Immature natural killer cell (primary cell): Measurements from ENCODE around the gene MYO15A. TPM values are rescaled to one million over a fixed set of nuclear protein-coding genes. Genes with fewer than 3 reads are reported as not detected.
"Not testable (repeated sequence)": the region's sequence is repeated elsewhere in the genome, so short reads cannot be mapped to it uniquely, and the experiment has no call there.

Experiments used
- DNase-seq, 3 donors: peaks; one replicate each; pipeline ENCODE4 v3.0.0; 2022; ENCODE audit warnings: mixed read lengths in 1 of 3
- H3K27ac Mint-ChIP-seq, 6 donors: one replicate each; pipeline ENCODE4 v1.8.0; 2020; ENCODE audit warnings: mixed read lengths in 6 of 6, mild to moderate bottlenecking in 5 of 6, inconsistent platforms in 4 of 6, moderate library complexity in 3 of 6
- H3K27me3 Mint-ChIP-seq, 3 donors: one replicate each; pipeline ENCODE4 v1.8.0; 2020 to 2021; ENCODE audit warnings: low read depth in 3 of 3, mild to moderate bottlenecking in 3 of 3, mixed read lengths in 3 of 3, moderate library complexity in 3 of 3, inconsistent platforms in 1 of 3
- H3K36me3 Mint-ChIP-seq, 3 donors: one replicate each; pipeline ENCODE4 v1.8.0; 2020; ENCODE audit warnings: mixed read lengths in 3 of 3, inconsistent platforms in 2 of 3, mild to moderate bottlenecking in 2 of 3
- H3K4me1 Mint-ChIP-seq, 2 donors: one replicate each; pipeline ENCODE4 v1.8.0; 2020; ENCODE audit warnings: inconsistent platforms in 2 of 2, mild to moderate bottlenecking in 2 of 2, mixed read lengths in 2 of 2, moderate library complexity in 1 of 2
- H3K4me3 Mint-ChIP-seq, 5 donors: one replicate each; pipeline ENCODE4 v1.8.0; 2020; ENCODE audit warnings: mild to moderate bottlenecking in 5 of 5, mixed read lengths in 5 of 5, inconsistent platforms in 3 of 5, moderate library complexity in 3 of 5
- H3K9me3 Mint-ChIP-seq, 6 donors: one replicate each; pipeline ENCODE4 v1.8.0; 2020; ENCODE audit warnings: mild to moderate bottlenecking in 6 of 6, mixed read lengths in 6 of 6, inconsistent platforms in 4 of 6, moderate library complexity in 3 of 6
- polyA plus RNA-seq, 3 donors: library from polyadenylated mRNA; unstranded; fragments of 300-500 nt; fragmentation: Illumina TruSeq; gene quantifications; one replicate each; pipeline ENCODE4 v1.2.3, GENCODE V29; 2021

MYO15A gene
- polyA plus RNA-seq, 3 donors from 2014 or later: 0.13 to 0.29 TPM; not detected in 1

DNA sequence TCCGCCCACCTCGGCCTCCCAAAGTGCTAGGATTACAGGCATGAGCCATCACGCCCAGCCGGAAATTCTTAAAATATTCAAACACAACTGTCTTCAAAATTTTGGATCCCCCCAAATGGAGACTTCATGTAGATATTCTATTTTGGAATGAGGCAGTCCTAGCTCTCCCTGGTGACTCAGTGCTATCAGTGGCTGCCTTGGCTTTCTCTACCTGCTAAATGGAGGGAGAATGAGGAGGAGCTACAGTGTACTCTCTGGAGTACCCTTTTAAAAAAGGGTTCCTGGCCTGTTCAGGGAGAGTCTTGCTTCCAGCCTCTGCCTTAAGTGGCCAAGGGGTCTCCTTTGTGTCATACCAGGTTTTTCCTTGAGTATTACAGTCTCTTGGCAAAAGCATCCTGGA lies 85.8 kb downstream of the MYO15A start:
- Mint-ChIP-seq H3K36me3 (peaks cover 8 to 19% (median 16%) of the 10 kb centered on the region in 3 donors), H3K9me3 (no peaks in the 10 kb centered on the region), H3K4me3 (no peak overlapping the region), H3K4me1 (peaks cover 56 to 85% of the 10 kb centered on the region in 2 donors), H3K27me3 (peaks cover 0 to 6% (median 0%) of the 10 kb centered on the region in 3 donors), H3K27ac (peak overlapping the region in 3 of 6 donors; percentile 13 to 28 (median 26))
- DNase-seq: no peak

DNA sequence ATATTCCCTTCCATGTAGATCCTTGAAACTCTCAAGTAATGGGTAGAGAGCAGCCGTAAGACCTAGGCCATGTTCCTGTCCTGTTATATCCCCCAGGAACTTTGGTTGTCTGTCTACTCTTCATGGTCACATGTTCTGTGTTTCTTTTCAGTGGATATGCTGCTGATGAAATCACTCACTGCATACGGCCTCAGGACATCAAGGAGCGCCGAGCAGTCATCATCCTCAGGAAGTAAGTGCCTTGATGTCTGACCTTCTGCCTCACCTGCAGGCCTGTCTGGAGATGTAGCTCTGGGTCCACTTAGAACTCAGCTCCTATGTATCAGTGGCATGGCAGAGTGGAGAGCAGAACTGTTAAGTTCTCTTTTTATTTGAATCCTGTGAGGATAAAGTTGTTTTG lies 86.2 kb downstream of the MYO15A start:
- Mint-ChIP-seq H3K36me3 (peaks cover 8 to 19% (median 16%) of the 10 kb centered on the region in 3 donors), H3K27me3 (peaks cover 0 to 6% (median 0%) of the 10 kb centered on the region in 3 donors), H3K4me1 (peaks cover 54 to 85% of the 10 kb centered on the region in 2 donors), H3K9me3 (no peaks in the 10 kb centered on the region), H3K4me3 (no peak overlapping the region), H3K27ac (peak overlapping the region in 2 of 6 donors; percentile 17 to 26)
- DNase-seq: no peak

DNA sequence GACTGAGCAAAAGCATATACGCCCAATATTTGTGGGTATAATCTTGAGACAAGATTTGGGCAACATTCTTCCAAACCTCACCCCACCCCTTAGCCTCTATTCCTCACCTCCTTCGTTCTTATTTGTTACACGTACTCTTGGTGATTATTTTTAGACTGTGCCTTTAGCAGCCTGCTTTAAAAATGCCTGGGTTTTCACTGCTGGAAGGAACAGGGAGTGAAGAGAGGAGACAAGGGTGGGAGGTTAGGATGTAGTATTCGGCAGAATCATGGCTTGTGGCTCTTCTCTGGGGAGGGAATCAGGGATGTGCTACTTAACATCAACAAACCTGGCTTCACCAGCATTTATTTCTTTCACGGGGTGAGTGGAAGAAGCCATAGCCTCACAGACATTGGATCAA lies 86.7 kb downstream of the MYO15A start:
- no peak overlapping the region for H3K4me3 Mint-ChIP-seq
- H3K4me1 Mint-ChIP-seq: peaks cover 53 to 83% of the 10 kb centered on the region in 2 donors

DNA sequence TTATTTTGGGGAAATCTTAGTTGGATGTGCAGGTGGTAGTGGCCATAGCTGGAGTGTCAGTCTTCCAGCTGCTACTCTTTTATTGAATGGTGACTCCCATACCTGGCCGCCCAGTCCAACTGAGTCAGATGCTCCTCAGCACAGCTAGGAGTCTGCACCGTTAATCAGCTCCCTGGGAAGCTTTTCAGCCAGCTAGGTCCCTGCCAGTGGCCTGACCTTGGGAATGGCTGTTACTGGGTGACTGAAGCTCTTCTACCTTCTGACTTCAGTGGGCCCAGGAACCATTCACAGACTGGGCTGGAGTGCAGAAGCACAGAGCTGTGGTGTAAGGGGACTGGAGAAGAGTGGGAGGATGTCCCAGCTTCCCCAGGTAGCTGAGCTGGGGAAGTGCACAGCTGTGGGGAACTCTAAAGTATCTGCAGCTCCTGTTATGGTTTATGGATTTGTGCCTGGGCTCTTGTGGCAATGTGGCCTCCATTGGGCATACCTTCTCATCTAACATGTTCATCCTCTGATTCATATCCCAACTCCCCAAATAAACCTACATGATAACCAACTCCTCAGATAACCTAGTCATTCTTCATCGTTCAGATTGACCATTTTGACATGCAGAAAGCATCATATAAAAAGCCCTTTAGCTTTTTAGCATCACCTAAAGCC lies 89.1 kb downstream of the MYO15A start:
- Mint-ChIP-seq H3K9me3 (no peaks in the 10 kb centered on the region), H3K4me3 (peak overlapping the region in 1 of 5 donors; percentile 11), H3K27me3 (peaks cover 0 to 6% (median 2%) of the 10 kb centered on the region in 3 donors), H3K27ac (peak overlapping the region in 3 of 6 donors; percentile 11 to 34 (median 15)), H3K4me1 (peaks cover 47 to 77% of the 10 kb centered on the region in 2 donors), H3K36me3 (peaks cover 8 to 19% (median 16%) of the 10 kb centered on the region in 3 donors)
- DNase-seq: no peak

More for the DNA sequence above, 86.7 kb downstream of the MYO15A start:
- DNase-seq: no peak
- H3K27me3 Mint-ChIP-seq: peaks cover 0 to 6% (median 0%) of the 10 kb centered on the region in 3 donors
- peaks cover 8 to 19% (median 16%) of the 10 kb centered on the region in 3 donors for H3K36me3 Mint-ChIP-seq
- H3K9me3 Mint-ChIP-seq: no peaks in the 10 kb centered on the region
- peak overlapping the region in 2 of 6 donors; percentile 7 to 65 for H3K27ac Mint-ChIP-seq

DNA sequence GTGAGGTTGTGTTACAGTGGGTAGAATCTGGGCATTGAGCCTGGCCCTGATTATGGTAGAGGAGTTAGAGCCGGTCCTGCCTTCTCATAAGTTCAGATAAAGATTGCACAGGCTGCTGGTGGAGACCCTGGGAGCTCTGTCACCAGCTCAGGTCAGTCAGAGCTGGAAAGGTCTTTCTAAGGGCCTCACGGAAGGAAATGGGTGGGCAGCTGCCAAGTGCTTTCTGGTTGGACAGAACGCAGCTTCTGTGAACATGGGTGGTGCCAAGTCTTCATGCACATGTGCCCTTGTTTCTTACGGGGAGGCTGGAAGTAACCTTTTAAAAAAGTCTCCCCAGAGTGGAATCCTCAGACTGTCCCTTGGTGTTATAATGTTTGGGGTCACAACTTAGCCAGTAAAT lies 90.0 kb downstream of the MYO15A start:
- peaks cover 50 to 78% of the 10 kb centered on the region in 2 donors for H3K4me1 Mint-ChIP-seq

DNA sequence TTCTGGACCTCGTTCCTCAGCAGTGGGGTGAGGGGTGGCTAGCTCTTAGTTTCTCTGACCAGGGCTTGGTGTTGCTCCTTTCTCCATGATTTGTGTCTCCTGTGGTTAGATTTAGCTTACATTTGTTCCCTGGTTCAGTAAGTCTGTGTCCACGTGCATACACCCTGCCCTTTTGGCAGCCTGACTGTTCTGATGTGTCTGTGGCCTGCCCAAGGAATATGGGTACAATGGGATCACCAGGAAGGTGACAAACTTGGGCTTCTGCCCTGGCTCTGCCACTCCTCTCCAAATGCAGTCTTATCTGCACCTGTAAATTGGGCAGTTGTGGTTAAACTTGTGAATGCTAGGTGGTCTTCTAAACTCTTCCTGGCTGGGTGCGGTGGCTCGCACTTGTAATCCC lies 92.6 kb downstream of the MYO15A start:
- DNase-seq: no peak
- Mint-ChIP-seq H3K4me3 (no peak overlapping the region), H3K4me1 (peaks cover 40 to 59% of the 10 kb centered on the region in 2 donors), H3K27ac (peak overlapping the region in 1 of 6 donors; percentile 41), H3K27me3 (peaks cover 0 to 6% (median 0%) of the 10 kb centered on the region in 3 donors), H3K9me3 (no peaks in the 10 kb centered on the region), H3K36me3 (peaks cover 8 to 10% (median 8%) of the 10 kb centered on the region in 3 donors)

More for the DNA sequence above, 90.0 kb downstream of the MYO15A start:
- H3K36me3 Mint-ChIP-seq: peaks cover 8 to 19% (median 16%) of the 10 kb centered on the region in 3 donors
- H3K9me3 Mint-ChIP-seq: no peaks in the 10 kb centered on the region
- H3K4me3 Mint-ChIP-seq: peak overlapping the region in 1 of 5 donors; percentile 22
- peak overlapping the region in 3 of 6 donors; percentile 15 to 71 (median 68) for H3K27ac Mint-ChIP-seq
- H3K27me3 Mint-ChIP-seq: peaks cover 0 to 6% (median 5%) of the 10 kb centered on the region in 3 donors
- DNase-seq: no peak

DNA sequence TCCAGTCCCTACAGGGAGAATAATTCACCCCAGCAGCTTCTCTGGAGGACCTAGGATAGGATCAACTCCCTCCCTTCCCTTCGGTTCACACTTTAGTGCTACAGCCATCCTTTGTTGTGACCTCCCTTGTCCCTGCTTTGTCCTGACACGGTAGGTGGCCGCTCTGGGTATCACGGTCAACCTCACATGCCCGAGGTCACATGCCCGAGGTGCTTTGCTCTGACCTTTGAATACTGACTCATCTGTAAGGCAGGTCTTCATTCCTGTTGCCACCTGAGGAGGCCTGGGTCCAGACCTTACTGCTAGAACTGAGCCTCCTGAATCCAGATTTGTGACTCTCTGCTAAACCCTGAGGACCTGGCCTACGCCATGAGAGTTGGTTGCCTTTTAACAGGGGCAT lies 94.8 kb downstream of the MYO15A start:
- Mint-ChIP-seq H3K27me3 (peaks cover 0 to 6% (median 0%) of the 10 kb centered on the region in 3 donors), H3K27ac (peak overlapping the region in 2 of 6 donors; percentile 7 to 65), H3K9me3 (no peaks in the 10 kb centered on the region), H3K36me3 (peaks cover 2 to 10% (median 9%) of the 10 kb centered on the region in 3 donors), H3K4me1 (peaks cover 31 to 40% of the 10 kb centered on the region in 2 donors), H3K4me3 (no peak overlapping the region)
- no peak for DNase-seq

DNA sequence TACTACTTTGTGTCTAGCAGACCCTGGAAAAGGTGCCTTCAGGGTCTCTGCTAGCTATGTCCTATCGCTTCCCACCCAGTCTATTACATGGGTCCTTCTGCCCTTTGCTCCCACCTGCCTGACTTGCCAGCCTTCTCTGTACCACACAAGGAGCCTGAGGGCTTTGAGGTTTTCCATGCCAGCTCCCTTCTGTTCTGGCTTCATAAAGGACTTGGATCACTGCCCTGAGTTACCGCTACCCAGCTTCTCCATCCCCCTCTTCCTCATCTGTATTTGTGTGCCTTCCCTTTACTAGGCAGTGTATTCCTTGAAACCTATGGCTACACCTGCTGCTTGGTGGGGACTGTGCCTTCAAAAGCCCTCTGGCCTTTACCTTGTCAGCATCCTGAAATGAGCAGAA lies 97.3 kb downstream of the MYO15A start:
- Mint-ChIP-seq H3K27me3 (peaks cover 0 to 5% (median 2%) of the 10 kb centered on the region in 3 donors), H3K4me1 (peaks cover 12 to 16% of the 10 kb centered on the region in 2 donors)

DNA sequence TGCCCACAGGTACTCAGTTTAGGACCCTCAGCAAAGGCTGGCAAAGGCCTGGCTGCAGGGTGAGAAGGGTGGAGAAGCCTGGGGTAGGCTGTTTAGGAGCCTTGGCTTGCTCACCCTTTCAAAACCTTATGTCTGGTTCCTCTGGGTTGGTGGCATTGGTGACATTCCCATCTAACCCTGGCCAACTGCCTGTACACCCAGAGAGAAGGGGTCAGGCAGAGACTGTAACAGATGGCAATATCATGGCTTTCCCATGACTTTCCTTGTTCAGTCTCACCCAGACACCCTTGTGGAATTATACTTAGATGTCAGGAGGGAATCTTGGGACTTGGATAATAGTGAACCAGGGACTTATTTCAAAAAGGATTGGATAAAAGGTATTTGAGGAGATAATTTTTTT lies 98.4 kb downstream of the MYO15A start:
- H3K36me3 Mint-ChIP-seq: peaks cover 0 to 25% (median 16%) of the 10 kb centered on the region in 3 donors

More for the DNA sequence above, 97.3 kb downstream of the MYO15A start:
- DNase-seq: no peak
- Mint-ChIP-seq H3K4me3 (no peak overlapping the region), H3K27ac (peak overlapping the region in 1 of 6 donors; percentile 75), H3K36me3 (peaks cover 0 to 25% (median 16%) of the 10 kb centered on the region in 3 donors), H3K9me3 (no peaks in the 10 kb centered on the region)

DNA sequence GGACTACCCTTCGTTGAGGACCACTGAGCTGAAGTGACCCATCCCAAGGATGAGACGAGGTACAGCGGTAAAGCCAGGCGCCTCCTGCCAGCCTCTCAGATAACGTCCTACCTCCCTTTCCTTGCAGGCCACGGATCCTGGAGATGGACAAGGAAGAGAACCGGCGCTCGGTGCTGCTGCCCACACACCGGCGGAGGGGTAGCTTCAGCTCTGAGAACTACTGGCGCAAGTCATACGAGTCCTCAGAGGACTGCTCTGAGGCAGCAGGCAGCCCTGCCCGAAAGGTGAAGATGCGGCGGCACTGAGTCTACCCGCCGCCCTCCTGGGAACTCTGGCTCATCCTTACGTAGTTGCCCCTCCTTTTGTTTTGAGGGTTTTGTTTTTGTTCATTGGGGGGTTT lies 99.5 kb downstream of the MYO15A start:
- Mint-ChIP-seq H3K36me3 (peaks cover 0 to 25% (median 16%) of the 10 kb centered on the region in 3 donors), H3K9me3 (no peaks in the 10 kb centered on the region), H3K4me3 (no peak overlapping the region), H3K27me3 (peaks cover 0 to 11% (median 2%) of the 10 kb centered on the region in 3 donors), H3K4me1 (peaks cover 4 to 6% of the 10 kb centered on the region in 2 donors), H3K27ac (no peak overlapping the region)
- no peak for DNase-seq

More for the DNA sequence above, 98.4 kb downstream of the MYO15A start:
- Mint-ChIP-seq H3K9me3 (no peaks in the 10 kb centered on the region), H3K4me3 (no peak overlapping the region), H3K27me3 (peaks cover 0 to 9% (median 2%) of the 10 kb centered on the region in 3 donors), H3K27ac (no peak overlapping the region), H3K4me1 (peaks cover 6% of the 10 kb centered on the region in 2 donors)
- DNase-seq: no peak

DNA sequence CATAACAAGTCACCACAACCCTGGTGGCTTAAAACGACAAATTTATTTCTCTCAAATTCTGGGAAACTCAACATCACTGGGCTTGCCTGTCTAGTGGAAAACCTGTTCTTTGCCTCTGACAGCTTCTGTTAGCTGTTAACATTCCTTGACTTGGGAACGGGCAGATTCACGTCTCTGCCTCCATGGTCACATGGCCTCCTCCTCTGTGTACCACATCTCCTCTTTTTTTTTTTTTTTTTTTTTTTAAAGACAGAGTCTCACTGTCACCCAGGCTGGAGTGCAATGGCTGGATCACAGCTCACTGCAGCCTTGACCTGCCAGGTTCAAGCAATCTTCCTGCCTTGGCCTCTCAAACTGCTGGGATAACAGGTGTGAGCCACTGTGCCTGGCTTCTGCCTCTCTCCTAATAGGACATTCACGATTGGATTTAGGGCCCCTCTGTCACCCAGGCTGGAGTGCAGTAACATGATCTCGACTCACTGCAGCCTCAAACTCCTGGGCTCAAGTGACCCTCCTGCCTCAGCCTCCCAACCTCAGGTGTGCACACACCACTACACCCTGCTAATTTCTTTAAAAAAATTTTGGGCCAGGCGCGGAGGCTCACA lies 105.2 kb downstream of the MYO15A start:
- H3K4me3 Mint-ChIP-seq: no peak overlapping the region
- no peak for DNase-seq
- no peak overlapping the region for H3K27ac Mint-ChIP-seq
- peaks cover 0 to 12% (median 6%) of the 10 kb centered on the region in 3 donors for H3K36me3 Mint-ChIP-seq
- no peaks in the 10 kb centered on the region for H3K9me3 Mint-ChIP-seq
- H3K27me3 Mint-ChIP-seq: peaks cover 0 to 9% (median 7%) of the 10 kb centered on the region in 3 donors
- H3K4me1 Mint-ChIP-seq: no peaks in the 10 kb centered on the region

DNA sequence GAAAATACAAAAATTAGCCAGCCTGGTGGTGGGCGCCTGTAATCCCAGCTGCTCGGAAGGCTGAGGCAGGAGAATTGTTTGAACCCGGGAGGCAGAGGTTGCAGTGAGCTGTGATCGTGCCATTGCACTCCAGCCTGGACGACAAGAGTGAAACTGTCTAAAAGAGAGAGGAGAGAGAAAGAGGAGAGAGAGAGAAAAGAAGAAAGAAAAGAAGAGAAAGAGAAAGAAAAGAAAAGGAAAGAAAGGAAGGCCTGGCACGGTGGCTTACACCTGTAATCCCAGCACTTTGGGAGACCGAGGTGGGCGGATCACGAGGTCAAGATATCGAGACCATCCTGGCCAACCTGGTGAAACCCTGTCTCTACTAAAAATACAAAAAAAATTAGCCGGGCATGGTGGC lies 108.3 kb downstream of the MYO15A start:
- not testable (repeated sequence) for DNase-seq, H3K4me1 Mint-ChIP-seq, H3K27me3 Mint-ChIP-seq, H3K4me3 Mint-ChIP-seq, H3K36me3 Mint-ChIP-seq, H3K9me3 Mint-ChIP-seq, H3K27ac Mint-ChIP-seq

DNA sequence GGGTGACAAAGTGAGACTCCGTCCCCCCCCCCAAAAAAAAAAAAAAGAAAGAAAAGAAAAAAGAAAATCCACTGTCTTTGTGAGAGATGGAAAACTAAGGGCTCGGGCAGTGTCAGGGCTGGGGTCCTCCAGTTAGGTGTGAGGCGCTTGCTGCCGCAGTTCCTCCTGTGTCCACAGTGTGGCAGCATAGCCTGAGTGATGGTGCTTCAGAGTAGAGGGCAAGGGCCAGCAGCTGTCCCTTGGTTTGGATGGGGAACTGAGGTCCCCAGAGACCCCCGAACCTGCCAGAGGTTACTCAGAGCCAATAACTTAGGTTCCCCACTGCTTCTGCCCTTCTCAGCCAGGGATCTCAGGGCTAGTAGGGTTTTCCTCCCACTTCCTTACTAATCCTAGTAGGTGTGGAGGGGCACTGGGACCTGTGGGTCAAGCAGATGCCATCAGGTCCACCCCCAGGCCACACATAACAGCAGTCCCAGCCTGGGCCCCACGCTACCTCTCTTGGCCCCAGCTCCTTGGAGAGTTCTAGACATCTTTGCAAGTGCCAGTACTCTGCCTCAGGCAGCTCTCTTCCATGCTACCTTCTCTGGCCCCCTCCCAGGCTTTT lies 109.0 kb downstream of the MYO15A start:
- Mint-ChIP-seq H3K27ac (peak overlapping the region in 1 of 6 donors; percentile 23), H3K4me1 (no peaks in the 10 kb centered on the region), H3K36me3 (no peaks in the 10 kb centered on the region), H3K27me3 (peaks cover 0 to 5% (median 1%) of the 10 kb centered on the region in 3 donors), H3K4me3 (no peak overlapping the region), H3K9me3 (no peaks in the 10 kb centered on the region)
- peak; percentile 60 to 67 (median 62) for DNase-seq
